Occipital lobe (tissue), 2 donors: ENCODE results near the gene STAT4. TPM values are rescaled to one million over a fixed set of nuclear protein-coding genes. Genes with fewer than 3 reads are reported as not detected.

Experiments
- DNase-seq: peaks from one replicate; lab custom pipeline; 2025; lab: John Stamatoyannopoulos, UW
- total RNA-seq: library from RNA; depleted of rRNA; stranded (reverse); fragments of >200 nt; gene quantifications from one replicate; pipeline ENCODE4 v1.2.3, GENCODE V29; 2014

STAT4 gene
- total RNA-seq, 1 donor from 2014 or later, result 1.2 TPM

GRCh38 chr2:191086706-191087105 lies 64.1 kb downstream of the STAT4 start:
- no peak for DNase-seq

GRCh38 chr2:191083540-191083939 lies 67.3 kb downstream of the STAT4 start:
- DNase-seq, result no peak

GRCh38 chr2:191082321-191082720 lies 68.5 kb downstream of the STAT4 start:
- DNase-seq, result no peak

- no peak for DNase-seq
Observed at GRCh38 chr2:191081411-191082155, 69.2 kb downstream of the STAT4 start.

- DNase-seq, result no peak
Observed at GRCh38 chr2:191078165-191078867, 72.5 kb downstream of the STAT4 start.

GRCh38 chr2:191070276-191070675 lies 80.5 kb downstream of the STAT4 start:
- DNase-seq, result no peak

- DNase-seq, result no peak
Observed at GRCh38 chr2:191069606-191070005, 81.2 kb downstream of the STAT4 start.

GRCh38 chr2:191066919-191067233 lies 83.9 kb downstream of the STAT4 start:
- DNase-seq, result no peak

- no peak for DNase-seq
Observed at GRCh38 chr2:191066197-191066918, 84.4 kb downstream of the STAT4 start.

- DNase-seq, result no peak
Observed at GRCh38 chr2:191065785-191066184, 85.0 kb downstream of the STAT4 start.

- no peak for DNase-seq
Observed at GRCh38 chr2:191064590-191064989, 86.2 kb downstream of the STAT4 start.

GRCh38 chr2:191063584-191063983 lies 87.2 kb downstream of the STAT4 start:
- no peak for DNase-seq

GRCh38 chr2:191061381-191061980 lies 89.3 kb downstream of the STAT4 start:
- no peak for DNase-seq

GRCh38 chr2:191059308-191059707 lies 91.5 kb downstream of the STAT4 start:
- DNase-seq, result no peak

- DNase-seq, result no peak
Observed at GRCh38 chr2:191056228-191056627, 94.6 kb downstream of the STAT4 start.

GRCh38 chr2:191053256-191053655 lies 97.5 kb downstream of the STAT4 start:
- DNase-seq, result no peak

GRCh38 chr2:191051825-191052778 lies 98.7 kb downstream of the STAT4 start:
- no peak for DNase-seq

- DNase-seq, result no peak
Observed at GRCh38 chr2:191051177-191051576, 99.6 kb downstream of the STAT4 start.

- DNase-seq, result no peak
Observed at GRCh38 chr2:191050640-191050987, 100.2 kb downstream of the STAT4 start.

GRCh38 chr2:191049728-191050639 lies 100.8 kb downstream of the STAT4 start:
- no peak for DNase-seq
